Gastroesophageal sphincter (tissue), 3 donors: ENCODE data around the gene SMURF1.

ENCODE experiments used
- EP300 ChIP-seq: sonication (generic); formaldehyde crosslinking; IDR thresholded peaks from one replicate; pipeline ENCODE4 v1.6.1; 2017; ENCODE audit warnings: antibody characterized with exemption, mild to moderate bottlenecking
- POLR2A ChIP-seq, 2 donors: fragments of 450-650 bp; IDR thresholded peaks; one replicate each; pipeline ENCODE4 v1.6.1; 2017; ENCODE audit warnings: antibody characterized with exemption in 2 of 2, mild to moderate bottlenecking in 2 of 2, moderate library complexity in 1 of 2
- POLR2AphosphoS5 ChIP-seq: sonication (generic); formaldehyde crosslinking; IDR thresholded peaks from one replicate; pipeline ENCODE4 v1.6.1; 2017; ENCODE audit warnings: antibody characterized with exemption
- TF ChIP-seq, protein P1 (sequence below), 4 experiments: fragments of 200-600 bp in 2 of 4; fragments of 450-650 bp in 2 of 4; sonication (generic) in 1 of 4; IDR thresholded peaks; one replicate each; pipeline ENCODE4 v1.5.1; 2017 to 2019; ENCODE audit warnings: antibody characterized with exemption in 4 of 4, mild to moderate bottlenecking in 2 of 4, moderate library complexity in 2 of 4

GRCh38 chr7:99030457-99030856, 113.5 kb downstream of the SMURF1 start:
- TF ChIP-seq POLR2A (IDR thresholded peaks at IDR 0.05): no peak
- TF ChIP-seq, protein P1, sequence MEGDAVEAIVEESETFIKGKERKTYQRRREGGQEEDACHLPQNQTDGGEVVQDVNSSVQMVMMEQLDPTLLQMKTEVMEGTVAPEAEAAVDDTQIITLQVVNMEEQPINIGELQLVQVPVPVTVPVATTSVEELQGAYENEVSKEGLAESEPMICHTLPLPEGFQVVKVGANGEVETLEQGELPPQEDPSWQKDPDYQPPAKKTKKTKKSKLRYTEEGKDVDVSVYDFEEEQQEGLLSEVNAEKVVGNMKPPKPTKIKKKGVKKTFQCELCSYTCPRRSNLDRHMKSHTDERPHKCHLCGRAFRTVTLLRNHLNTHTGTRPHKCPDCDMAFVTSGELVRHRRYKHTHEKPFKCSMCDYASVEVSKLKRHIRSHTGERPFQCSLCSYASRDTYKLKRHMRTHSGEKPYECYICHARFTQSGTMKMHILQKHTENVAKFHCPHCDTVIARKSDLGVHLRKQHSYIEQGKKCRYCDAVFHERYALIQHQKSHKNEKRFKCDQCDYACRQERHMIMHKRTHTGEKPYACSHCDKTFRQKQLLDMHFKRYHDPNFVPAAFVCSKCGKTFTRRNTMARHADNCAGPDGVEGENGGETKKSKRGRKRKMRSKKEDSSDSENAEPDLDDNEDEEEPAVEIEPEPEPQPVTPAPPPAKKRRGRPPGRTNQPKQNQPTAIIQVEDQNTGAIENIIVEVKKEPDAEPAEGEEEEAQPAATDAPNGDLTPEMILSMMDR (IDR thresholded peaks at IDR 0.05): no peak
- TF ChIP-seq POLR2AphosphoS5: no peak
- TF ChIP-seq EP300: no peak
